ENCODE results near the gene TAGAP. TPM values are rescaled to one million over a fixed set of nuclear protein-coding genes. Genes with fewer than 3 reads are reported as not detected.
A peak's percentile ranks its signal among the peaks of the same experiment; 100 is the strongest.

The TAGAP gene
- total and polyA plus RNA-seq, 9 of the 15 experiments (the other 6 are each of a cell fraction or from before 2014, with no cell fraction given), result 0.07 TPM; not detected in 8

DNA sequence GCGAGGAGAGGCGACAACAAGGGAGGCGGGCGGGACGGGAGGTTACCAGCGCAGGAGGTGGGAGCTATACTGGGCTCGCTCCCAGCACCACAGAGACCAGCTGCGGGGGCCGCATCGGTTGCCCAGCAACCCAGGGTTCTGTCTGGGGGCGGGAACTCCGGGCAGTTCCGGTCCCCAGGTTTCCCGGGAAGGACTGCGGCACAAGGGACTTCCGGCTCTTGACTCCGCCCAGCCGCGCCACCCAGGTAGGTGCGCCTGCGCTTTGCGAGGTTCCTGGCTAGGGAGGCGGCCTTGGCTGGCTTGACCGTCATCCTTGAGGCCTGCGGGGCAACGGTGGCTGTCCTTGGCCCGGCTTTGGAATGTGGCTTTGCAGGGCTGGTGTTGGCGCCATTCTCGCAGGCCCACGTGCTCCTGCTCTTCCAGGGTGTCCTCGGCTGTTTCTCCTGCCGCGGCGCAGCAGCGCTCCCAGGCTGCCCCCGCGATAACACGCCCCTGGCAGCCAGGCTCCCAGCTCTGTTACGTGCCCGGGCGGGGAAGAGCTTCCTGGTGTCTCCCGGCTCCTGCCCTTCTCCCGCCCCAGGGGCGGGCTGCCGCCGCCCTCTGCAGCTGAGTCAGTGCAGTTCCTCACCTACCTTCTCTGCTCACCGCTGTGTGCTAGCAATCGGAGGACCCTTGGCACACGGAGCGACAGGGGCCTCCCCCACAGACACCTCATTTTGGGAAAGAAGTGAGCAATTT, 45.0 kb downstream of the TAGAP start, which contains the start of gene RSPH3 (continued):
- TF ChIP-seq, protein P1, sequence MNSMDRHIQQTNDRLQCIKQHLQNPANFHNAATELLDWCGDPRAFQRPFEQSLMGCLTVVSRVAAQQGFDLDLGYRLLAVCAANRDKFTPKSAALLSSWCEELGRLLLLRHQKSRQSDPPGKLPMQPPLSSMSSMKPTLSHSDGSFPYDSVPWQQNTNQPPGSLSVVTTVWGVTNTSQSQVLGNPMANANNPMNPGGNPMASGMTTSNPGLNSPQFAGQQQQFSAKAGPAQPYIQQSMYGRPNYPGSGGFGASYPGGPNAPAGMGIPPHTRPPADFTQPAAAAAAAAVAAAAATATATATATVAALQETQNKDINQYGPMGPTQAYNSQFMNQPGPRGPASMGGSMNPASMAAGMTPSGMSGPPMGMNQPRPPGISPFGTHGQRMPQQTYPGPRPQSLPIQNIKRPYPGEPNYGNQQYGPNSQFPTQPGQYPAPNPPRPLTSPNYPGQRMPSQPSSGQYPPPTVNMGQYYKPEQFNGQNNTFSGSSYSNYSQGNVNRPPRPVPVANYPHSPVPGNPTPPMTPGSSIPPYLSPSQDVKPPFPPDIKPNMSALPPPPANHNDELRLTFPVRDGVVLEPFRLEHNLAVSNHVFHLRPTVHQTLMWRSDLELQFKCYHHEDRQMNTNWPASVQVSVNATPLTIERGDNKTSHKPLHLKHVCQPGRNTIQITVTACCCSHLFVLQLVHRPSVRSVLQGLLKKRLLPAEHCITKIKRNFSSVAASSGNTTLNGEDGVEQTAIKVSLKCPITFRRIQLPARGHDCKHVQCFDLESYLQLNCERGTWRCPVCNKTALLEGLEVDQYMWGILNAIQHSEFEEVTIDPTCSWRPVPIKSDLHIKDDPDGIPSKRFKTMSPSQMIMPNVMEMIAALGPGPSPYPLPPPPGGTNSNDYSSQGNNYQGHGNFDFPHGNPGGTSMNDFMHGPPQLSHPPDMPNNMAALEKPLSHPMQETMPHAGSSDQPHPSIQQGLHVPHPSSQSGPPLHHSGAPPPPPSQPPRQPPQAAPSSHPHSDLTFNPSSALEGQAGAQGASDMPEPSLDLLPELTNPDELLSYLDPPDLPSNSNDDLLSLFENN (IDR thresholded peaks at IDR 0.05; ENCODE audit: low read depth in 2 of 2, low read length in 2 of 2), result no peak
- TF ChIP-seq BMI1 (IDR thresholded peaks at IDR 0.05; ENCODE audit: low read length) (0 out of 2 replicates have a peak, but pooled peaks have one; percentile 36), PHF20 (IDR thresholded peaks at IDR 0.05; ENCODE audit: partially characterized antibody) (peak; percentile 95), MAFF (IDR thresholded peaks at IDR 0.05; ENCODE audit: low read length) (no peak), GTF2F1 (IDR thresholded peaks at IDR 0.05; ENCODE audit: low read depth, low read length) (peak; percentile 25; the same call in 1 of the 2 replicates), ERF (CRISPR knock-in tag; IDR thresholded peaks at IDR 0.05) (peak; percentile 94), ZFX (CRISPR knock-in tag; IDR thresholded peaks at IDR 0.05) (peak; percentile 98), MED1 (CRISPR knock-in tag; IDR thresholded peaks at IDR 0.05; ENCODE audit: borderline replicate concordance) (no peak), TGIF2 (CRISPR knock-in tag; IDR thresholded peaks at IDR 0.05) (no peak), NFRKB (IDR thresholded peaks at IDR 0.05; ENCODE audit: low read depth) (peak; percentile 89), PHTF2 (CRISPR knock-in tag; IDR thresholded peaks at IDR 0.05) (no peak), ZNF41 (CRISPR knock-in tag; conservative IDR thresholded peaks at IDR 0.05) (peak; percentile 67), ZNF695 (CRISPR knock-in tag; IDR thresholded peaks at IDR 0.05) (no peak), HNRNPK (IDR thresholded peaks at IDR 0.05; ENCODE audit: low read depth, low read length, poor library complexity, severe bottlenecking) (no peak)
- TF ChIP-seq, protein P2, sequence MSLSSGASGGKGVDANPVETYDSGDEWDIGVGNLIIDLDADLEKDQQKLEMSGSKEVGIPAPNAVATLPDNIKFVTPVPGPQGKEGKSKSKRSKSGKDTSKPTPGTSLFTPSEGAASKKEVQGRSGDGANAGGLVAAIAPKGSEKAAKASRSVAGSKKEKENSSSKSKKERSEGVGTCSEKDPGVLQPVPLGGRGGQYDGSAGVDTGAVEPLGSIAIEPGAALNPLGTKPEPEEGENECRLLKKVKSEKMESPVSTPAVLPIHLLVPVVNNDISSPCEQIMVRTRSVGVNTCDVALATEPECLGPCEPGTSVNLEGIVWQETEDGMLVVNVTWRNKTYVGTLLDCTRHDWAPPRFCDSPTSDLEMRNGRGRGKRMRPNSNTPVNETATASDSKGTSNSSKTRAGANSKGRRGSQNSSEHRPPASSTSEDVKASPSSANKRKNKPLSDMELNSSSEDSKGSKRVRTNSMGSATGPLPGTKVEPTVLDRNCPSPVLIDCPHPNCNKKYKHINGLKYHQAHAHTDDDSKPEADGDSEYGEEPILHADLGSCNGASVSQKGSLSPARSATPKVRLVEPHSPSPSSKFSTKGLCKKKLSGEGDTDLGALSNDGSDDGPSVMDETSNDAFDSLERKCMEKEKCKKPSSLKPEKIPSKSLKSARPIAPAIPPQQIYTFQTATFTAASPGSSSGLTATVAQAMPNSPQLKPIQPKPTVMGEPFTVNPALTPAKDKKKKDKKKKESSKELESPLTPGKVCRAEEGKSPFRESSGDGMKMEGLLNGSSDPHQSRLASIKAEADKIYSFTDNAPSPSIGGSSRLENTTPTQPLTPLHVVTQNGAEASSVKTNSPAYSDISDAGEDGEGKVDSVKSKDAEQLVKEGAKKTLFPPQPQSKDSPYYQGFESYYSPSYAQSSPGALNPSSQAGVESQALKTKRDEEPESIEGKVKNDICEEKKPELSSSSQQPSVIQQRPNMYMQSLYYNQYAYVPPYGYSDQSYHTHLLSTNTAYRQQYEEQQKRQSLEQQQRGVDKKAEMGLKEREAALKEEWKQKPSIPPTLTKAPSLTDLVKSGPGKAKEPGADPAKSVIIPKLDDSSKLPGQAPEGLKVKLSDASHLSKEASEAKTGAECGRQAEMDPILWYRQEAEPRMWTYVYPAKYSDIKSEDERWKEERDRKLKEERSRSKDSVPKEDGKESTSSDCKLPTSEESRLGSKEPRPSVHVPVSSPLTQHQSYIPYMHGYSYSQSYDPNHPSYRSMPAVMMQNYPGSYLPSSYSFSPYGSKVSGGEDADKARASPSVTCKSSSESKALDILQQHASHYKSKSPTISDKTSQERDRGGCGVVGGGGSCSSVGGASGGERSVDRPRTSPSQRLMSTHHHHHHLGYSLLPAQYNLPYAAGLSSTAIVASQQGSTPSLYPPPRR (CRISPR knock-in tag; IDR thresholded peaks at IDR 0.05; ENCODE audit: borderline replicate concordance), result peak; percentile 65; the same call in 1 of the 2 replicates
- TF ChIP-seq, protein P3, sequence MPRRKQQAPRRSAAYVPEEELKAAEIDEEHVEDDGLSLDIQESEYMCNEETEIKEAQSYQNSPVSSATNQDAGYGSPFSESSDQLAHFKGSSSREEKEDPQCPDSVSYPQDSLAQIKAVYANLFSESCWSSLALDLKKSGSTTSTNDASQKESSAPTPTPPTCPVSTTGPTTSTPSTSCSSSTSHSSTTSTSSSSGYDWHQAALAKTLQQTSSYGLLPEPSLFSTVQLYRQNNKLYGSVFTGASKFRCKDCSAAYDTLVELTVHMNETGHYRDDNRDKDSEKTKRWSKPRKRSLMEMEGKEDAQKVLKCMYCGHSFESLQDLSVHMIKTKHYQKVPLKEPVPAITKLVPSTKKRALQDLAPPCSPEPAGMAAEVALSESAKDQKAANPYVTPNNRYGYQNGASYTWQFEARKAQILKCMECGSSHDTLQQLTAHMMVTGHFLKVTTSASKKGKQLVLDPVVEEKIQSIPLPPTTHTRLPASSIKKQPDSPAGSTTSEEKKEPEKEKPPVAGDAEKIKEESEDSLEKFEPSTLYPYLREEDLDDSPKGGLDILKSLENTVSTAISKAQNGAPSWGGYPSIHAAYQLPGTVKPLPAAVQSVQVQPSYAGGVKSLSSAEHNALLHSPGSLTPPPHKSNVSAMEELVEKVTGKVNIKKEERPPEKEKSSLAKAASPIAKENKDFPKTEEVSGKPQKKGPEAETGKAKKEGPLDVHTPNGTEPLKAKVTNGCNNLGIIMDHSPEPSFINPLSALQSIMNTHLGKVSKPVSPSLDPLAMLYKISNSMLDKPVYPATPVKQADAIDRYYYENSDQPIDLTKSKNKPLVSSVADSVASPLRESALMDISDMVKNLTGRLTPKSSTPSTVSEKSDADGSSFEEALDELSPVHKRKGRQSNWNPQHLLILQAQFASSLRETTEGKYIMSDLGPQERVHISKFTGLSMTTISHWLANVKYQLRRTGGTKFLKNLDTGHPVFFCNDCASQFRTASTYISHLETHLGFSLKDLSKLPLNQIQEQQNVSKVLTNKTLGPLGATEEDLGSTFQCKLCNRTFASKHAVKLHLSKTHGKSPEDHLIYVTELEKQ (CRISPR knock-in tag; IDR thresholded peaks at IDR 0.05), result no peak
